Esophagus squamous epithelium (tissue), 5 donors: ENCODE measurements around the gene KCNAB1. TPM values are rescaled to one million over a fixed set of nuclear protein-coding genes. Genes with fewer than 3 reads are reported as not detected.

ENCODE experiments used
- DNase-seq: peaks from one replicate; lab custom pipeline; 2025; lab: John Stamatoyannopoulos, UW
- H3K27ac ChIP-seq, 4 donors: fragments of 200-600 bp; sonication (generic); one replicate each; pipeline ENCODE4 v1.5.1; 2016 to 2019; ENCODE audit warnings: mild to moderate bottlenecking in 1 of 4
- H3K27me3 ChIP-seq, 4 donors: fragments of 200-600 bp; sonication (generic); 1 replicate in 3 of 4; 2 replicates in 1 of 4; pipeline versions ENCODE4 v1.5.1 to v1.6.0; 2017 to 2021; ENCODE audit warnings: antibody characterized with exemption in 1 of 4
- H3K36me3 ChIP-seq, 3 donors: fragments of 200-600 bp; sonication (generic); one replicate each; pipeline ENCODE4 v1.5.1; 2016 to 2019
- H3K4me1 ChIP-seq, 3 donors: fragments of 200-600 bp; sonication (generic); one replicate each; pipeline ENCODE4 v1.5.1; 2017 to 2019
- H3K4me3 ChIP-seq, 4 donors: fragments of 200-600 bp; sonication (generic); 1 replicate in 3 of 4; 2 replicates in 1 of 4; pipeline ENCODE4 v1.5.1; 2016 to 2019; ENCODE audit warnings: mild to moderate bottlenecking in 2 of 4, moderate library complexity in 1 of 4
- H3K9me3 ChIP-seq, 3 donors: fragments of 200-600 bp; sonication (generic); one replicate each; pipeline ENCODE4 v1.5.1; 2016 to 2019
- POLR2A ChIP-seq, 4 donors: fragments of 450-650 bp; IDR thresholded peaks; one replicate each; pipeline ENCODE4 v1.6.1; 2017; ENCODE audit warnings: antibody characterized with exemption in 4 of 4, mild to moderate bottlenecking in 4 of 4, moderate library complexity in 3 of 4
- WGBS, 2 donors: methylation state at CpG; one replicate each; pipeline ENCODE4 v1.1.5; 2018; 5-methylcytosine and 5-hydroxymethylcytosine counted together
- intact Hi-C: fragments of 100-400 bp; cut with DNase I; formaldehyde crosslinking; loops from one replicate; pipeline ENCODE4 v1.15.0; 2022
- total RNA-seq, 4 donors: library from RNA; depleted of rRNA; stranded (reverse); fragments of >200 nt; gene quantifications; one replicate each; pipeline ENCODE4 v1.1.0, GENCODE V29; 2016
- TF ChIP-seq, protein P1 (sequence below), 6 experiments: fragments of 450-650 bp in 4 of 6; fragments of 200-600 bp in 2 of 6; sonication (generic) in 2 of 6; IDR thresholded peaks; one replicate each; pipeline ENCODE4 v1.5.1; 2016 to 2019; ENCODE audit warnings: antibody characterized with exemption in 6 of 6, mild to moderate bottlenecking in 4 of 6, moderate library complexity in 4 of 6
- donor health status: DM: yes; HTN: yes; CAD: no.

Gene KCNAB1
- total RNA-seq, 4 donors from 2014 or later, result 0.40 to 6.6 (median 1.3) TPM

DNA sequence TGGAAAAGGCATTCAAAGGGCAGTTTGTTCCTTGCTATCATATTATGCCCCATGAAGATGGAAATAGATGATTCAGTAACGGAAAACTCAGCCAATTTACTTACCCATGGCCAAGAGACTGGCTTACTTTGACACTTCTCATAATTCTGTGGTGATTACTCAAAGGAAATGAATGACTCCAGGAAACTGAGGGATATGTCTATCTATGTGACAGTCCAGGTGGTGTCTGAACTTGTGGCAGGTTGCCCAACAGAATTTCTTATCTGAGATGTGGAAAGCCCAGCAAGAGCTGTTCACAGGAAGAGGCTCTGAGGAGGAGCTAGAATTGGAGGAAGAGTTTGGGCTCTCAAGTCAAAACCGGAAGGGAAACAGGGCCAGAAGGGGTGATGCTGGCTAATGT is 91.2 kb downstream of the KCNAB1 start:
- 43 to 52% methylated on average over 2 of the region's 2 CpGs for WGBS, 2 donors
- TF ChIP-seq, protein P1, sequence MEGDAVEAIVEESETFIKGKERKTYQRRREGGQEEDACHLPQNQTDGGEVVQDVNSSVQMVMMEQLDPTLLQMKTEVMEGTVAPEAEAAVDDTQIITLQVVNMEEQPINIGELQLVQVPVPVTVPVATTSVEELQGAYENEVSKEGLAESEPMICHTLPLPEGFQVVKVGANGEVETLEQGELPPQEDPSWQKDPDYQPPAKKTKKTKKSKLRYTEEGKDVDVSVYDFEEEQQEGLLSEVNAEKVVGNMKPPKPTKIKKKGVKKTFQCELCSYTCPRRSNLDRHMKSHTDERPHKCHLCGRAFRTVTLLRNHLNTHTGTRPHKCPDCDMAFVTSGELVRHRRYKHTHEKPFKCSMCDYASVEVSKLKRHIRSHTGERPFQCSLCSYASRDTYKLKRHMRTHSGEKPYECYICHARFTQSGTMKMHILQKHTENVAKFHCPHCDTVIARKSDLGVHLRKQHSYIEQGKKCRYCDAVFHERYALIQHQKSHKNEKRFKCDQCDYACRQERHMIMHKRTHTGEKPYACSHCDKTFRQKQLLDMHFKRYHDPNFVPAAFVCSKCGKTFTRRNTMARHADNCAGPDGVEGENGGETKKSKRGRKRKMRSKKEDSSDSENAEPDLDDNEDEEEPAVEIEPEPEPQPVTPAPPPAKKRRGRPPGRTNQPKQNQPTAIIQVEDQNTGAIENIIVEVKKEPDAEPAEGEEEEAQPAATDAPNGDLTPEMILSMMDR (IDR thresholded peaks at IDR 0.05), result no peak
- no peak for TF ChIP-seq POLR2A (IDR thresholded peaks at IDR 0.05)
- H3K36me3 ChIP-seq, result no peaks in the 10 kb centered on the region

DNA sequence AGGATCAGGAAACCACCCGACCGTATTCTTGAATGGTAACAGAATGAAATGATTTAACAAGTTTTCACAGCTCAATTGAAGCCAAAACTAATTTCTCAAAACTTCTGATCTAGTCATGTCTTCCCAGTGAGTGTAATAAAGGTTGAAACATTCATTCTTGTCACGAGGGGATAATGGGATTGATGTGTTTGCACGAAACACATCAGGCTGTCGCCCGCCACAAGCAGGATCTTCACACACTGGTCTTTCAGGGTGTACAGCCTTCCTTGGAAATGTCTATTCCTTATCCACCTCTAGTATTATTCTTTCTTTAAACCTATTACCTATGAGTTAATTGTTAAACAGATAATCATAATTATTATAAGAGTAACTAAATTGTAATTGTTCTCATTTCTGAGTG is 94.3 kb downstream of the KCNAB1 start:
- no peak for TF ChIP-seq POLR2A (IDR thresholded peaks at IDR 0.05)
- TF ChIP-seq, protein P1 (IDR thresholded peaks at IDR 0.05), result no peak
- Histone ChIP-seq H3K27me3 (no peaks in the 10 kb centered on the region), H3K27ac (no peak overlapping the region), H3K9me3 (no peaks in the 10 kb centered on the region), H3K4me1 (no peaks in the 10 kb centered on the region), H3K4me3 (no peak overlapping the region), H3K36me3 (no peaks in the 10 kb centered on the region)
- WGBS, 2 donors, result 72 to 84% methylated on average over 6 of the region's 6 CpGs
- DNase-seq, result no peak
- intact Hi-C loops, result no loop called here

More for the DNA sequence above, 91.2 kb downstream of the KCNAB1 start:
- no peak overlapping the region for H3K27ac ChIP-seq
- no peaks in the 10 kb centered on the region for H3K4me1 ChIP-seq
- H3K9me3 ChIP-seq, result no peaks in the 10 kb centered on the region
- H3K27me3 ChIP-seq, result no peaks in the 10 kb centered on the region
- no peak overlapping the region for H3K4me3 ChIP-seq
- DNase-seq, result no peak
- intact Hi-C loops, result no loop called here

DNA sequence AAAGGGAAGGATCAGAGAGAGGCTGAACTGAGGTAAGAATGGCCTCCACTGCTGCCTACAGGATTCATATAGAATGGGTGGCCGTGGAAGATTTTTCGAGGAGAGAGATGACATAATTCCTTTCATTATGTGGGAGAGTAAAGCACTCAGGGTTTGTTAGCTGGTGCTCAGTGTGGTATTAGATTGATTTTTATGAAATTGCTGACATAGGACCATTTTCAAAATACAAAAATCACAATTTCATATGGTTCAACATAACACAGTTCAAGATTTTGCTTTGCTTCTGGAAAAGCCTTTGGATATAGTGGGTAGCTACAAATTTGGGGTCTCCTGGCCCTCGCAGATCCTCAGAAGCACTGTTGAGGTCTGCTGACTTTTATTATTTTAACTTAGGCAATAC is 95.4 kb downstream of the KCNAB1 start:
- Histone ChIP-seq H3K9me3 (no peaks in the 10 kb centered on the region), H3K4me1 (no peaks in the 10 kb centered on the region), H3K36me3 (no peaks in the 10 kb centered on the region), H3K27ac (no peak overlapping the region), H3K27me3 (no peaks in the 10 kb centered on the region), H3K4me3 (no peak overlapping the region)
- DNase-seq, result no peak
- 79 to 91% methylated on average over 3 of the region's 3 CpGs for WGBS, 2 donors
- TF ChIP-seq, protein P1 (IDR thresholded peaks at IDR 0.05), result no peak
- TF ChIP-seq POLR2A (IDR thresholded peaks at IDR 0.05), result no peak
- intact Hi-C loops, result no loop called here

DNA sequence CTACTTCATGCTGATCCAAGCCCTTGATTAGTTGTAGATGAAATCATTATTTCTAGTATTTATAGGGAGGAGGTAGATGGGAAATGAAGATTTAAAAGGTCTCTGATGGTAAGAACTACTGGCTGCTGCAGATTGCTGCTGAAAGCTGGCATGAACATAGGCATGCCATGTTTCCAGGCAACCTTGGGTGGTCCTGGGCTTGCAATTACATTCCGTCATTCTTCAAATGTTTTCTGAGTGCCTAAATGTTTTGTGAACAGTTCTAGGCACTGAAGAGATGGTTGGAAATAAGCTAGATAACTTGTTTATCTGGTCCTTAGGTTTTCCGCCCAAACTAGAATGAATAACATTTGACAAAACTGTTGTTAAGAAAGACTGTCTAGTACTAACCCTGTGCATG is 95.8 kb downstream of the KCNAB1 start:
- no peak for DNase-seq
- Histone ChIP-seq H3K36me3 (no peaks in the 10 kb centered on the region), H3K27me3 (no peaks in the 10 kb centered on the region), H3K4me3 (no peak overlapping the region), H3K9me3 (no peaks in the 10 kb centered on the region), H3K4me1 (no peaks in the 10 kb centered on the region), H3K27ac (no peak overlapping the region)
- intact Hi-C loops, result no loop called here
- WGBS, 2 donors, result 77 to 96% methylated on average over 2 of the region's 2 CpGs
- TF ChIP-seq, protein P1 (IDR thresholded peaks at IDR 0.05), result no peak
- TF ChIP-seq POLR2A (IDR thresholded peaks at IDR 0.05), result no peak

DNA sequence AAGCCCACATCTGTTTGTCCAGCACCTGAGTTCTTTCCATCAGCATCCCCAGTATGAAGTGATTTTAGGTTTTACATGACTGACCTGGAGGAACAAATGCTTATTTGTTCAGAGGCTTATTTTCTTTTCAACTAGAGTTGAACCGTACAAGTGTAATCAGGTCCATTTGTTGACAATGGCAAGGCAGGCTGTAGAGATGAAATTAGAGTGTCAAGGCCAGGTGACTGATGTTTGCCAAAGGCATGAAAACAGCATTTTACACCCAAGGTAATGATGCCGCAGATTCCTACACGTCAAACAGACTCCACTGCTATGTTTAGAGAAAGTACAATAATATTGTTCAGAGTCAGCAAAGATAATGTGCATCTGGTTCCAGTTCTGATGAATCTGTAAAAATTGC is 96.5 kb downstream of the KCNAB1 start:
- Histone ChIP-seq H3K36me3 (no peaks in the 10 kb centered on the region), H3K4me1 (no peaks in the 10 kb centered on the region), H3K9me3 (no peaks in the 10 kb centered on the region), H3K27ac (no peak overlapping the region), H3K4me3 (no peak overlapping the region), H3K27me3 (no peaks in the 10 kb centered on the region)
- intact Hi-C loops, result no loop called here
- no peak for DNase-seq
- WGBS, 2 donors, result 33 to 34% methylated on average over 3 of the region's 3 CpGs
- no peak for TF ChIP-seq POLR2A (IDR thresholded peaks at IDR 0.05)
- TF ChIP-seq, protein P1 (IDR thresholded peaks at IDR 0.05), result no peak
